Epithelial cell of proximal tubule (primary cell): ENCODE results near the gene SUSD3. TPM values are rescaled to one million over a fixed set of nuclear protein-coding genes. Genes with fewer than 3 reads are reported as not detected.

Experiments
- DNase-seq: peaks from one replicate; pipeline ENCODE4 v3.0.0-alpha.2; 2011; ENCODE audit warnings: low read depth
- H3K4me3 ChIP-seq: 2 replicates; pipeline ENCODE4 v1.5.1; 2011; ENCODE audit warnings: low read depth, mild to moderate bottlenecking, low read length
- total RNA-seq: library from RNA; depleted of rRNA; stranded (reverse); fragments of >200 nt; gene quantifications from 2 replicates; pipeline ENCODE4 v1.2.3, GENCODE V29; 2015
- TF ChIP-seq, protein P1 (sequence below): conservative IDR thresholded peaks from 2 replicates; pipeline ENCODE4 v1.5.1; 2012; ENCODE audit warnings: low read depth, mild to moderate bottlenecking, low read length

SUSD3 gene
- total RNA-seq, 1 donor from 2014 or later, result 2.9 TPM

DNA sequence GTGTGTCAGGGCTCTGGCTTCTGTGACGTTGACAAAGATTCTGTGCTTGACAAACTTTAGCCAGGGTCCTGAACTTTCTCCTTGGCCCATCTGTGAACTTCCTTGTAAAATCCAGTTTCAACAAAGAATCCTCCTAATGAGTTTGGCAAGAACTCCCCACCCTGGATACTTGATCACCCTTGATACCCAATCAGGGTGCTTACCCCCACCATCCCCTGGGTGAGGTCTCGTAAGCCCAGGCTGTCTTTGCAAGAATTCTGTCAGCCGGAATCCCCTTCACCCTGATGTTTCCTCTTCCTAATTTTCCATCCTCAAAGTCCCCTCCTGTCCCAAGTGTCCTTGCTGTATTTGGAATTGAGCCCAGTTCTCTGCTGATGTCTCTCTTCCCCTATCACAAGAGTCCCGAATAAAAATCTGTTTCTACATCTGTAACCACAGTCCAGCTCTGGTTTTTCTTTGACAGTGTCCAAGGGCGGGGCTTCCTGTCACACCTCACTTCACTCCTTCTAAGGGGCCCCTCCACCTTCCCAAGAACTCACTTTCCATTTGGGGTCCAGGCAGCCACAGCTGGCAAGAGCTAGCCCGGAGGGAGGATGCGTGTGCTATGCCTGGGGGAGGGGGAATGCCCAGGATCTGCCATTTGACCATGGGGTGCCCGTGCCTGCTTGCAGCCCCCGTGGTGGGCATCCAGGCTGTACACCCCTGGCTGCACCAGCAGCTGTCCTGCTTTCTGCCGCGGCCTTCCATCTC is 34.8 kb downstream of the SUSD3 start:
- DNase-seq, result no peak
- no peak overlapping the region for H3K4me3 ChIP-seq
- TF ChIP-seq, protein P1, sequence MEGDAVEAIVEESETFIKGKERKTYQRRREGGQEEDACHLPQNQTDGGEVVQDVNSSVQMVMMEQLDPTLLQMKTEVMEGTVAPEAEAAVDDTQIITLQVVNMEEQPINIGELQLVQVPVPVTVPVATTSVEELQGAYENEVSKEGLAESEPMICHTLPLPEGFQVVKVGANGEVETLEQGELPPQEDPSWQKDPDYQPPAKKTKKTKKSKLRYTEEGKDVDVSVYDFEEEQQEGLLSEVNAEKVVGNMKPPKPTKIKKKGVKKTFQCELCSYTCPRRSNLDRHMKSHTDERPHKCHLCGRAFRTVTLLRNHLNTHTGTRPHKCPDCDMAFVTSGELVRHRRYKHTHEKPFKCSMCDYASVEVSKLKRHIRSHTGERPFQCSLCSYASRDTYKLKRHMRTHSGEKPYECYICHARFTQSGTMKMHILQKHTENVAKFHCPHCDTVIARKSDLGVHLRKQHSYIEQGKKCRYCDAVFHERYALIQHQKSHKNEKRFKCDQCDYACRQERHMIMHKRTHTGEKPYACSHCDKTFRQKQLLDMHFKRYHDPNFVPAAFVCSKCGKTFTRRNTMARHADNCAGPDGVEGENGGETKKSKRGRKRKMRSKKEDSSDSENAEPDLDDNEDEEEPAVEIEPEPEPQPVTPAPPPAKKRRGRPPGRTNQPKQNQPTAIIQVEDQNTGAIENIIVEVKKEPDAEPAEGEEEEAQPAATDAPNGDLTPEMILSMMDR, result no peak

DNA sequence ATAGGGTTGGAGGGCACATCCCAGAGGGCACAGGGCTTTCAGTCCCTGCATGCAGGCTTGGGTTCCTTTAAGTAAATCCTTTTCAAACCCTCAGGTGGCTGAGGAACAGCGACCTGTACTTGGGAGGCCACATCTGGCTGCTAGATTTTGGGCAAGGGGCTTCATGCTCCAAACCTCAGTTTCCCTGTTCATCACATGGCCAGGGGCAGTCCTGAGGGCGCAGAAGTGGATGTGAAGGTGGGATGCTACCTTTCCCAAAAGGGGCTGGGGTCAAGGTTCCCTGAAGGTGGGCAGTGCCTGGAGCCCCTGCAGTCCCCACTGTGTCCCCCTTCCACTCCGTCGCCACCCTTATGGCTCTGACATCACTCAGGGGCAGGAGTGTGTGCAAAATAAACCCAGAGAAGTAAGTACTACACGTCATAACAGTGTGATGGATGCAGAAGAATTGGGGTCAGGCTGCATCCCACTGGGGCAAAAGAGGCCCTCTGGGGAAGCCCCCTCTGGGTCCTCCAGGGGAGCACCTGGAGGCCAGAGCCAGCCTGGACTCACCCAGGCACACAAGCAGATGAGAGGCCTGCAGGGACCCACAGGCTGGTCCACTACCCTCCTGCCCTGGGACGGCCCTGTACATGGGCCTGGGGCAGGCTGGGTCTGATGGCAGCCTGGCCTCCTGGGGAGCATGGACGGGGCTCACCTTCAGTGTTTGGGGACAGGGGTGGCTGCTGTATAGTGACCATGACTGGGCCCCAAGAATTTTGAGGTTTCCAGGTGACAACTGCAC is 35.6 kb downstream of the SUSD3 start:
- TF ChIP-seq, protein P1, result no peak
- no peak for DNase-seq
- no peak overlapping the region for H3K4me3 ChIP-seq

DNA sequence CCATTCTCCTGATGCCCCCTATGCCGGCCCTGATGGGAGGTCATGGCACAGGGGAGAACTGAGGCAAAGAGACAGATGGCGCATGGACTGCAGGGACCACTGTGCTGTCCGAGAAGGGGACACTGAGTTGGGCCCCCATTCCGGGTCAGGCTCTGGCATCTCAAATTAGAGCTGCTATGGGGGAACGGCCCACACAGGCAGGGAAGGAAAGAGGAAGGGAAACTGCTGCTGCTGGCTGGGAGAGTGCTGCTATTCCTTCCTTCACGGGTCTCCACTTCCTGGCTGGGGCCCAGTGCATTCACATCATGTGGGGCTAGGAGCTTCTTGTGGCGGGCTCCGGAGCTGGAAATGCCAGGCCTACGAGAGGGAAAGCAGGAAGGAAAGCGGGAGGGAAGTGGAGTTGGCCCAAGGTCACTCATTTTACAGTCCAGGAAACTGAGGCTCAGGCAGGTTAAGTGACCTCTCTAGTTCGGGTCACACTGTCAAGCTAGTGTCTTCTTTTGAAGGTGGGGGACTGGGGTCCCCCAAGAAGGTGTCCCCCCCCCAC is 36.2 kb downstream of the SUSD3 start:
- no peak for DNase-seq
- H3K4me3 ChIP-seq, result peak overlapping the region; percentile 60
- TF ChIP-seq, protein P1, result no peak

DNA sequence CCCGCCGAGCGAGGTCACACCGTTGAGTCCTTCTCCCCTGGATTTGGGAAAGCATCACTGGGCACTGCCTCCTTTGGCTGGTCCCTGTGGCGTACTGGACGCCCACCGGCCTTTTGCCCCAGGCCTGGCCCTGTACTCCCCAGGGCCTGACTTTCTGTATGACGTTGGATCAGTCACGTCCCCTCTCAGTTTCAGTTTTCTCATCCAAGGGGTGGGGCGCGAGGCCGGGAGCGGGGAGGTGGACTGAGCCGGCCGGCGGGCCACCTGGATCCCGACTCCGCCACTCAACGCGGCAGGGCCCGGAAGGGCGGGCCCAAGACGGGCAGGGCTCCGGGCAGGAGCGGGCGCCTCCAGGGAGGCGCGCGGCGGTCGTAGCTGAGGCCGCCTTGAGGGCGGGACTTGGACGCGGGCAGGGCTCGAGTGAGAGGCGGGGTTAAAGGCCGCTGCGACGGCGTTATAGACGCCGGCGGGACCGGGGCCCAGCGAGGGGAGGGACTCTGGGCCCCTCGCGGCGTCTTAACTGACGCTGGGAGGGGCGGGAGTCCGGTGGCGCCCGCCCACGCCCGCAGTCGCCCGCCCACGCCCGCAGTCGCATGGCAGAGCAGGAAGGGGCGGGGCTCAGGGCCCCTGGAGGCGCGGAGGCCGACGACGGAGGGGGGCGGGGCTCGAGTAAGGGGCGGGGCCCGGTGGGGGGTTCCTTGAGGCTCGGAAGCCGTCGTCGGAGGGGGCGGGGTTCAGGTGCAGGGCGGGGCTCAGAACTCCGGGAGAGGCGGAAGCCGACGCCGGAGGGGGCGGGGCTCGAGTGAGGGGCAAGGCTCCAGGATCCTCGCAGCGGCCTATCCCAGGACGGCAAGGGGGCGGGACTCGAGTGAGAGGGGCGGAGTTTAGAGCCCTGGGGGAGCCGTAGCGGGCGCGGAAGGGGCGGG is 37.0 kb downstream of the SUSD3 start:
- TF ChIP-seq, protein P1, result no peak
- peak; percentile 64 for DNase-seq
- peak overlapping the region; percentile 60 for H3K4me3 ChIP-seq

DNA sequence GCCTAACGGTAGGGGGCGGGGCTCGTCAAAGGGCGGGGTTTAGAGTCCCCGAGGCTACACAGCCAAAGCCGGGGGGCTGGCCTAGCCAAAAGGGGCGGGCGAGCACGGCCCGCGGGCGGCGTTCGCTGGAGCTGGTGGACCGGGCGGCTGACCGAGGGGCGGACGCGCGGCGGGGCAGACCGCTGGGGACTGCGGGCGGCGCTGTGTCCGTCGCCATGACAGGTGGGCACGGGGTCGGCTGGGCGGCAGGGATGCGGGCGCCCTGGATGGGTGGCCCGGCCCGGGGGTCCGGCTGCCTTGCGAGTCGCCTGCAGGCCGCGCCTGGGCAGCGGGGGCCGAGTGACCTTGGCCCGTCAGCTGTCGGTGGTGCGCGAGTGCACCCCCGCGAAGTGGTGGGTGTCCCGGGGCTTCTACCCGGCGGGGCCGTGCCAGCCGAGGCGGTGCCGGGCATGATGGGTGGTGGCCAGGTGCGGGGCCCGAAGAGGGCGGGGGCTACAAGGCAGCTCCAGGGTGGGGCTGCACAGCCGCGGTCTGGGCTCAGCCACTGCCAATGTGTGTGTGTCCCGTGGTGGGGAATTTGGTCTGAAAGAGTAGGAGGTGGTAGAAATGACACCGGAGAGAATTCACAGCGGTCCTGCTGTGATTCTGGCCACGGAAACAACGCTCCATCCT is 37.8 kb downstream of the SUSD3 start, which contains the start of gene CARD19:
Gene CARD19 (plus strand): TSS at position 87 of the 672 bp plus-strand sequence. CDS start 129 bp downstream, at position 216.
- peak within 1 kb of the TSS; percentile 86 for H3K4me3 ChIP-seq
- TF ChIP-seq, protein P1, result no peak
- DNase-seq, result no peak
